SH-SY5Y (cell line): ENCODE data around the gene SERPINH1.

Experiments
- GATA2 ChIP-seq: IDR thresholded peaks from 2 replicates; pipeline ENCODE4 v1.6.1; 2011; ENCODE audit warnings: mild to moderate bottlenecking, low read depth, low read length
- GATA3 ChIP-seq: IDR thresholded peaks from 2 replicates; pipeline ENCODE4 v1.6.1; 2011; ENCODE audit warnings: low read depth, mild to moderate bottlenecking, low read length, moderate library complexity

GRCh38 chr11:75530577-75530976 lies 31.5 kb upstream of the SERPINH1 start:
- TF ChIP-seq GATA3 (no peak), GATA2 (no peak)
